Dermis blood vessel endothelial cell (primary cell): ENCODE results near the gene HDHD3. TPM values are rescaled to one million over a fixed set of nuclear protein-coding genes. Genes with fewer than 3 reads are reported as not detected.
"Not testable (repeated sequence)": the region's sequence is repeated elsewhere in the genome, so short reads cannot be mapped to it uniquely, and the experiment has no call there.

Experiments
- DNase-seq: peaks from one replicate; pipeline ENCODE4 v3.0.0; 2010
- total RNA-seq: library from RNA; depleted of rRNA; stranded (reverse); fragments of >200 nt; gene quantifications from 2 replicates; pipeline ENCODE4 v1.2.3, GENCODE V29; 2014

Gene HDHD3
- total RNA-seq, 1 donor from 2014 or later = 8.3 TPM

GRCh38 chr9:113388833-113389232 lies 12.0 kb upstream of the HDHD3 start:
- no peak for DNase-seq

GRCh38 chr9:113387560-113388230 lies 10.9 kb upstream of the HDHD3 start:
- DNase-seq = no peak

- DNase-seq = no peak
These were observed 10.0 kb upstream of the HDHD3 start for GRCh38 chr9:113386571-113387393.

- DNase-seq = no peak
These were observed 5.2 kb upstream of the HDHD3 start for GRCh38 chr9:113381909-113382411.

GRCh38 chr9:113381441-113381840 lies 4.7 kb upstream of the HDHD3 start:
- not testable (repeated sequence) for DNase-seq

DNA sequence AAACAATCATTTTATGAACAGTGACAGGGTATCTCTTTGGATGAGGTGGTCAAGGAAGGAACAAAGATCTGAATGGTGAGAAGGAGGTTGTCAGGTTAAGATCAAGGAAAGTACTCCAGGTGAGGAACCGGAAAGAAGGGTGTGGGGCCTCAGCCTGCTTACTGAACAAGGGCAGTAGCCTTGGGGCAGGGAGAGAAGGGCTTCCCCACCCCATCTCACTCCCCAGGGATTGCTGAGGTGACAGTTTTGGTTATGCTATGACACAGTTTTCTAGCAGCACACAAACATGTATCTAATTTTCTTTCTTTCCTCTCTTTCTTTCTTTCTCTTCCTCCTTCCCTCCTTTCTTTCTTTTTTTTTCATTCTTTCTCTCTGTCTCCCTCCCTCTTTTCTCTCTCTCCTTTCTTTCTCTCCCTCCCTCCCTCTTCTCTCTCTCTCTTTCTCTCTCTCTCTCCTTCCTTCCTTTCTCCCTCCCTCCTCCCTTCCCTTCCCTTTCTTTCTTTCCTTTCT lies 4.1 kb upstream of the HDHD3 start:
- DNase-seq = no peak

- not testable (repeated sequence) for DNase-seq
These were observed 3.0 kb upstream of the HDHD3 start for GRCh38 chr9:113379829-113380210.

DNA sequence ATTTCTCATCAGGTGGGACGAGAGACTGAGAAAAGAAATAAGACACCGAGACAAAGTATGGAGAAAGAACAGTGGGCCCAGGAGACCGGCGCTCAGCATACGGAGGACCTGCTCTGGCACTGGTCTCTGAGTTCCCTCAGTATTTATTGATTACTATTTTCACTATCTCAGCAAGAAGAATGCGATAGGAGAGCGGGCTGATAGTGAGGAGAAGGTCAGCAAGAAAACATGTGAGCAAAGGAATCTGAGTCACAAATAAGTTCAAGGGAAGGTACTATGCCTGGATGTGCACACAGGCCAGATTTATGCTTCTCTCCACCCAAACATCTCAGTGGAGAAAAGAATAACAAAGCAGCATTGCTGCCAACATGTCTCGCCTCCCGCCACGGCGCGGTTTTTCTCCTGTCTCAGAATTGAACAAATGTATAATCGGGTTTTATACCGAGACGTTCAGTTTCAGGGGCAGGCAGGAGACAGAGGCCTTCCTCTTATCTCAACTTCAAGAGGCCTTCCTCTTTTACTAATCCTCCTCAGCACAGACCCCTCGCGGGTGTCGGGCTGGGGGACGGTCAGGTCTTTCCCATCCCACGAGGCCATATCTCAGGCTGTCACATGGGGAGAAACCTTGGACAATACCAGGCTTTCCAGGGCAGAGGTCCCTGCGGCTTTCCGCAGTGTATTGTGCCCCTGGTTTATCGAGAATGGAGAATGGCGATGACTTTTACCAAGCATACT lies 2.5 kb upstream of the HDHD3 start:
- not testable (repeated sequence) for DNase-seq

- DNase-seq = no peak
These were observed 1.4 kb downstream of the HDHD3 start for GRCh38 chr9:113375057-113376023.

DNA sequence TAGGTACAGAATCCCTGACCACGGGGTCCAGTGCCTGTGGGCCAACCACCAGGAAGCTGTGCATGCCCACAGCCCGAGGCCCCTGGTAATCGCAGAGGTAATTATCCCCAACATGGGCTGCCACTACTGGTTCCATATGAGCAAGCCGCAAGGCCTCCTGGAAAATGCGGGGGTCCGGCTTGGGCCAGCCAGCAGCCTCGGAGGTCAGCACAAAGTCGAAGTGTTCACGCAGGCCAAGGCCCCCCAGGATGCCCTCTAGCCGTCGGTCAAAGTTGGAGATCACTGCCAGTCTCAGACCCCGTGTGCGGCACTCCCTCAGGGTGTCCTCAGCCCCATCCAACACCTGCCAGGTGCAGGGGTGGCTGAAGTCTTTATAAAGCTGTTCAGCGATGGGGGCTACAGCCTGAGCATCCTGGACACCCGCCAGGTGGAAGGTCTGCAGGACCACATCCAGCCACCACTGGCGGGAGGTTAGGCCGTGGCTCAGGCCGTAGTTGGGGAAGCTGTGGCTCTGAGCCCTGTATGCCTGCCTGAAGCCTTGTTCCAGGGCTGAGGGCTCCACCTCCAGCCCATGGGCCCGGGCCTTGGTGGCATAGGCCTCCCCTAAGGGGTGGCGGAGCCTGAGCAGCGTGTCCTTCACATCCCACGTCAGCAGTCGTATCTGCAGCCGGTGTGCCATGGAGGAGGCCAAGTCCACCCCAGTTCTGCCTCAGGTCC lies 3.0 kb downstream of the HDHD3 start:
- no peak for DNase-seq

- DNase-seq = no peak
These were observed 3.5 kb downstream of the HDHD3 start for GRCh38 chr9:113373256-113373655.

DNA sequence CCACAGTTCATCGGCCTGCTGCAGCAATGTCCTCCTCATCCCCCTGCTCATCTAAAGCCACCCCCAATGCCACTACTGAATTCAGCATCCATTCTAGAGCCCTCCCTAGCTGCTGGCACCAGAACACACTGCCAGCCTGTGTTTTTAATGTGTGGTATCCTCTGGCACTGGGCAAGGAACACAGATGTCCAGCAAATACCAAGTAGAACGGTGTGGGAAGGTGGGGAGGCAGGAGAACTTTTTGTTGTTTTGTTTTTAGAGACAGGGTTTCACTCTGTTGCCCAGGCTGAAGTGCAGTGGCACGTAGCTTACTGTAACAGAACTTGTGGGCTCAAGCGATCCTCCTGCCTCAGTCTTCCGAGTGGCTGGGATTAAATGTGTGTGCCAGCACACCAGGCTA lies 4.7 kb downstream of the HDHD3 start:
- no peak for DNase-seq

GRCh38 chr9:113370806-113371325 lies 5.9 kb downstream of the HDHD3 start:
- DNase-seq = no peak

DNA sequence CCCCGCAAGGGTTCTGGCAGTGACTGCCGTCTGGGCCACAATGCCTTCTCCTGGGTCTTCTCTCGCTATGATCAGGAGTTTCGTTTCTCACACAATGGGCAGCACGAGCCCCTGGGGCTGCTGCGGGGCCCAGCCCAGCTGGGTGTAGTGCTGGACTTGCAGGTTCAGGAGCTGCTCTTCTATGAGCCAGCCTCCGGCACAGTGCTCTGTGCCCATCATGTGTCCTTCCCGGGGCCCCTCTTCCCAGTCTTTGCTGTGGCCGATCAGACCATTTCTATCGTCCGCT lies 7.0 kb downstream of the HDHD3 start:
- no peak for DNase-seq

DNA sequence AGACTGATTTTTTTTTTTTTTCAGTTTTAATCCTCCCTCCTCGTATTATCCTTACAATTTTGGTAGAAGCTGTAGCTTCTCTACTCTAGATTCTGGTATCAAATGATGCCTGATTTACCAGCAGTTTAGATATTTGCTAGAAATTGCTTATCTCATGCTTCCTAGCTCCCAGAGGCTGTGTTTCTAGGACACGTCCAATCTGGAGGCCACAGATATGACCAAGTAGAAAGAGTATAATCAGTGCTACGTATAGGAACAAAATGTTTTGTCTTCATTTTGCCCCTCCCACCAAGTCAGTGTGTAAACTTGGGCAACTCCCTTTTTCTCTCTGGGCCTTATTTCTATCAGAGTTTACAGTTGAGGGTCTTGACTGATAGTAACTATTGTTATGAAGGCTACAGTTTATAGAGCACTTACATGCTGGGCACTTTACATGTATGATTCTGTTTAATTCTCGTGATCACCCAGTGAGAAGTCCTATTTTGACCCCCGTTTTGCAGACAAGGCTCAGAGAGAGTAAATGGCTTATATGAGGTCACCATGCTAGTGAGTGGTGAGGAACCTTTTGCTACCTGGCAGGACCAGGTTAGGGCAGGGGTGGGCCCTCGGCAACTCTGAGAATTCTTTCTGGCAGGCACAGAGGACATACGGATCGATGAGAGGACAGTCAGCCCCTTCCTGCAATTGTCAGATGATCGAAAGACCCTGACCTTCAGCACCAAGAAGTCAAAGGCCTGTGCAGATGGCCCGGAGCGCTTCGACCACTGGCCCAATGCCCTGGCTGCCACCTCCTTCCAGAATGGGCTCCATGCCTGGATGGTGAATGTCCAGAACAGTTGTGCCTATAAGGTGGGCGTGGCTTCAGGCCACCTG lies 7.6 kb downstream of the HDHD3 start:
- DNase-seq = no peak

DNA sequence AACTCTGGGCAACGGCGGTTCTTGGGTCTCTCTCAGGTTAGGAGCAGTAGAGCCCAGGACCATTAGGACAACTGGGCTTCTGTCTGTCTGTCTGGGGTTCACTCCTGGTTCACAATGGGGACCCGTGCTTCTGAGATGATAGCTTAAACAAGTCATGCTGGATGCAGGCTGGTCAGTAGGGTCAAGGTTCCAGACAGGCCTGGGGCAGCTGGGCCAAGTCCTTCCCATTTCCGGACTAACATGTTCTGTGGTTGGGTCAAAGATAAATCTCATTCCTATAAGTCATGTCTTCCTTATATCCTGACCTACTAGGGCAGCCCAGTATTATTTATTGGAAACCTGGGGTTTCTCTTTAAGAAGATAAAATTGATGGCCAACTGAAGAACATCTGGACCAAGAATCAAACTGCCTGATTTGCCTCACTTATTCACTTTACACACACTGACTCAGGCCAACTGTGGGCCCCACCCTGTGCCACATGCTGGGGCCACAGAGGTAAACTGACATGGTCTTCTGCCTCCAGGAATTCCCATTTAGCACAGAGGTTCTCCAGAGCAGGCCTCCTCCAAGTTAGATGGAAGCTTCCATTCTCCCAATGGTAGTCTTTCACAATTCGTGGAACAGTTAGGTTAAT lies 8.3 kb downstream of the HDHD3 start:
- no peak for DNase-seq

- DNase-seq = not testable (repeated sequence)
These were observed 11.1 kb downstream of the HDHD3 start for GRCh38 chr9:113365652-113366051.

DNA sequence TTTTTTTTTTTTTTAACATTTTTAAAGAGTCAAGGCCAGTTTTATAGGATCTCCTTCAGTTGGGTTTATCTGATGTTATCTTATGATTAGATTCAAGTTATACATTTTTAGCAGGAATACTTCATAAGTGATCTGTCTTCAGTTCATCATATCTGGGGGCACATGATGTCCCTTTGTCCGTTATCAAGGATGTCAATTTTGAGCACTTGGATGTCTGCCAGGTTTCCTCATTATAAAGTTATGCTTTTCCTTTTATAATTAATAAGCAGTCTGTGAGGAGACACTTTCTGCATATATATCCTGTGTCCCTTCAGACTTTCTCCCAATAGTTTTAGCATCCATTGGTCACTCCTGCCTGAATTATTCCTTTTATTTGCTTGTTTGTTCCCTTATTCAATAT lies 11.8 kb downstream of the HDHD3 start:
- no peak for DNase-seq

DNA sequence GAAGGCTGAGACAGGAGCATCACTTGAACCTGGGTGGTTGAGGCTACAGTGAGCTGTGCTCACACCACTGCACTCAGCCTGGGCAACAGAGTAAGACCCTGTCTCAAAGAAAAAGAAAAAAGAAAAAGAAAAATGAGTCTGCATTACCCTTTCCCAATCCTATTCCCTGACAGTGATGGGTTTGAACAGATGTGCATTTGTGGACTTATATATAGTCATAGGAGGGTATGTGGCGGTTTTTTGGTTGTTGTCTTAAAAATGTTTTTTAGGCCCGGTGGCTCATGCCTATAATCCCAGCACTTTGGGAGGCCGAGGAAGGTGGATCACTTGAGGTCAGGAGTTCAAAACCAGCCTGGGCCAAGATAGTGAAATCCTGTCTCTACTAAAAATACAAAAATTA lies 13.4 kb downstream of the HDHD3 start:
- DNase-seq = no peak
